Measurements from ENCODE around the gene ANP32B.

ANP32B gene

GRCh38 chr9:97984188-97985057 is 1.3 kb downstream of the ANP32B start:
- no peak for TF ChIP-seq CTCF (IDR thresholded peaks at IDR 0.05; ENCODE audit: insufficient read depth, low read depth, low read length, missing control alignments)
- DNase-seq (ENCODE audit: low read depth) = peak; percentile 90
- H3K4me3 ChIP-seq (ENCODE audit: low read depth, low read length) = peak overlapping the region; percentile 93

DNA sequence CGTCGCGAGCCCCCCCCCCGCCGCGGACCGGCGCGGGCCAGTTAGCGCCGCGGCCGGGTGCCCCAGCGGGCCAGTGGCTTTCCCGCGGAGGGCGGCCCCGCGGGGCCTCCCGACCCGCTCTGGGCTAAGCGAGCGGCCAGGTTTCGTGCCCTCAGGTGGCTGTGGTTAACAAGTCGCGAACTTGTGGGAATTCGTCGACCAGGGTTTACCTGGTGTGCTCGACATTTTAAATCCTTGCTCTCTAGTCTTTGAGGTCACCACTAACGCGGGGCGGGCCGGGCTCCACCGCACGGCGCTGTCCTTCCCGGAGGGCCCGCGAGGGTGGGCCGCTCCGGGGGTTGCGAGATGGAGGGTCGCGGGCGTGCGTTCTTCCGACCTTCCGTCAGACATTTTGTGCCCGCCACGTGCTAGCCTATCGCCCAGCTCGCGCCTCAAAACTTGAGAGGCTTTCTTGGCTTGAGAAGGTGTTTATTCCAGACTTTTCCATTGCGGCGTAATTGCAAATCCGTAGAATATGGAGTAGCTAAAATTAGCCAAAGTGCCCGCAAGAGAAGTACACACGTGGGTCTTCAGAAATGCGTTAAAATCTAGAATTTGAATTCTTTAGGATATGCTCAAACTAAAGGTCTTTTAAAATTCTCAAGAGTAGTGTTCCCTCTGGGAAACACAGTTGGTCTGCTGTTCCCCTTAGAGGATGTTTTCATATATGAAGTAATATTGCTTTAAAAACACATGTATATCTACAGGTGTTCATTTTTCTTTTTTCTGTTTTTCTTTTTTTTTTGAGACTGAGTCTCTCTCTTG is 2.1 kb downstream of the ANP32B start:
- H3K4me3 ChIP-seq (ENCODE audit: low read depth, low read length) = peak overlapping the region; percentile 93
- peak; percentile 71 for DNase-seq (ENCODE audit: low read depth)
- no peak for TF ChIP-seq CTCF (IDR thresholded peaks at IDR 0.05; ENCODE audit: insufficient read depth, low read depth, low read length, missing control alignments)

- peak; percentile 43 for DNase-seq (ENCODE audit: low read depth)
- no peak for TF ChIP-seq CTCF (IDR thresholded peaks at IDR 0.05; ENCODE audit: insufficient read depth, low read depth, low read length, missing control alignments)
- peak overlapping the region; percentile 93 for H3K4me3 ChIP-seq (ENCODE audit: low read depth, low read length)
Measured at GRCh38 chr9:97987487-97987886, 4.3 kb downstream of the ANP32B start.

- no peak for TF ChIP-seq CTCF (IDR thresholded peaks at IDR 0.05; ENCODE audit: insufficient read depth, low read depth, low read length, missing control alignments)
- DNase-seq (ENCODE audit: low read depth) = no peak
- no peak overlapping the region for H3K4me3 ChIP-seq (ENCODE audit: low read depth, low read length)
Measured at GRCh38 chr9:97990259-97990658, 7.1 kb downstream of the ANP32B start.

GRCh38 chr9:97991818-97992217 is 8.7 kb downstream of the ANP32B start:
- no peak overlapping the region for H3K4me3 ChIP-seq (ENCODE audit: low read depth, low read length)
- DNase-seq (ENCODE audit: low read depth) = no peak
- TF ChIP-seq CTCF (IDR thresholded peaks at IDR 0.05; ENCODE audit: insufficient read depth, low read depth, low read length, missing control alignments) = no peak

DNA sequence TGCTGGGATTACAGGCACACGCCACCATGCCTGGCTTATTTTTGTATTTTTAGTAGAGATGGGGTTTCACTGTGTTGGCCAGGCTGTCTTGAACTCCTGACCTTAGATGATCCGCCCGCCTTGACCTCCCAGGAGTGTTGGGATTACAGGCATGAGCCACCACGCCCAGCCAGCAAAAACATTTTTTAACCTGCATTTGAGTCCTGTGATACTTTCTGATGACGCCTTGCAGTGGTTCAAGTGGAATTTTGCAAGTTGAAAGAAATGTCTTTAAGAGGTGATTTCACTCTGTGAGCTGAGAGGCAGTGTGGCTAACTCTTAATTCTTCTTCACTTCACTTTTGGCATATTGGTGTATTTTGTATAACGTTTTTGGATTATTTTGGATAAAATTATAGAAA is 9.1 kb downstream of the ANP32B start:
- TF ChIP-seq CTCF (IDR thresholded peaks at IDR 0.05; ENCODE audit: insufficient read depth, low read depth, low read length, missing control alignments) = no peak
- no peak for DNase-seq (ENCODE audit: low read depth)

More for the DNA sequence above, 9.1 kb downstream of the ANP32B start:
- no peak overlapping the region for H3K4me3 ChIP-seq (ENCODE audit: low read depth, low read length)

Measured in GM12865 (cell line).